ENCODE measurements around the gene KRT6C.
A peak's percentile ranks its signal among the peaks of the same experiment; 100 is the strongest.
"Not testable (repeated sequence)": the region's sequence is repeated elsewhere in the genome, so short reads cannot be mapped to it uniquely, and the experiment has no call there.

KRT6C gene

GRCh38 chr12:52499806-52500560, 26.4 kb upstream of the KRT6C start:
- no peak for DNase-seq

- no peak for DNase-seq
Measured at GRCh38 chr12:52498946-52499345, 25.3 kb upstream of the KRT6C start.

DNA sequence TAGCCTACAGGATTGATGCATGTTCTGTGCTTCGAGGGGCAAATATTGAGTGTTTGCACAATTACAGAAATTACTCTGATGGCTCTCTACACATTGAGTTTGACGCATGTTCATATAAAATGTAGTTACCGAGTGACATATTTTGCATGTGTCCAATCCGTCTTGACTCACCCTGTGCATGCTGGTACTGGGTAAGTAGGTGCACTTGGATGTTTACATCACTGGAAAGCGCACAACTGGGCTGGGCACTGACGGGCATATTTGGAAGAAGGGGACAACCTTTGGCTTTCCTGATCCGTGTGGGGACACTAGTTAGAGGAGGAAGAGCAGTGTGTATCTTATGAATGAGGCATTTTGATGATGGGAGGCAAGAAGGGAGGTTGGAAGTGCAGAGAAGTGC, 24.4 kb upstream of the KRT6C start:
- DNase-seq = no peak

- DNase-seq = peak; percentile 15
Measured at GRCh38 chr12:52496590-52497071, 23.0 kb upstream of the KRT6C start.

DNA sequence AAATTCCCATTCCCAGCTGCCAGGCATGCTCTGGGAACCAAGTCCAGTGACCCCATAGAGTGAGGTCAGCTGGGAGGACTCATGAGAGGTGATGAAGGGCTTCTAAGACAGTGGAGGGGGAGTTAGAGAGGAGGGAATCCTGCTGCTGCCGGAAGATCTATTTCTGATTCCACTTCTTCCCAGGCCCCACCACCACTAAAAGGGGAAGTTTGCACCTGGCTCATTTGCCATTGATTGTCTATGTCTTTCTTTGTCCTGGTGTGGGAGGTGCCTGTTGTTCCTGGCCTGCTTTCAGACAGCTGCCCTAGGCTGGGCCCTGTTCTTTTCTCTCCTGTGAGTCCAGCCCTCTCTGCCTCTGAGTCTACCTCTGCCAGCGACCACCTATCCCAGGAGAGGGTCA, 22.4 kb upstream of the KRT6C start:
- DNase-seq = peak; percentile 64

- peak; percentile 83 for DNase-seq
Measured at GRCh38 chr12:52495389-52495788, 21.8 kb upstream of the KRT6C start.

DNA sequence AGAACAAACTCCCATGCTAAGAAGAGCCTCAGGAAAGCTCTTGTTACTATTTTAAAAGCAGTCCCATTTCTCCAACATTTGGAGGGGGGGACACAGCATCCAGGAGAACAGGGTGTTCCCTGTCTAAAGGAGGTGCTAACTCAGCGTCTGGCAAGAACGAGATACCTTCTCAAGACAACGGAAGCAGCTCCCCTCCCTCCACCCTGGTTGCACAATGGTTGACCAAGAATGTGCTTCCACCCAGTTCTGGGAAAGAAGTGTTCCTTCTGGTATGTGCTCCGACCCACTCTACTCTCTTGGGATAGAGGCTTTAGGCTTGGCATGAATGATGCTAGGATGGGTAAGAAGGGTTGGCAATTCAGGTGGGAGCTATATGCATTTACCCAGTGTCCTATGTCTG, 20.9 kb upstream of the KRT6C start:
- DNase-seq = no peak

DNA sequence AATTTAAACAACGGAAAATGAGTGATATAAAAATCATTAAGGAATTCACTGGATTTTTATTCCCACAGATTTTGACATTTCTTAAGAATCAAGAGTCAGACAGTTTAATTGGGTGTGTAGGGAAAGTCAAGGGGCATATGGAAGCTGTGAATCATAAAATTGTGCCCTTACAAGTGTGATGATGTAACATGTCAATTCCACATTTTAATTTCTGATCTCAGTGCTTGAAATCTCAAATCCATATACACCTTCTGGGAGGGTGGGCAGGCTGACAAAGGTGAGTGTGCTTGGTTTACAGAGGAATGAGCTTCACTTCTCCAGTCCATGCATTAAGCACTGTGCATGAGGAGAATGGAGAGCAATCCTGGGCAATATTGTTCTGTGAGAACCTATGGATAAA, 20.5 kb upstream of the KRT6C start:
- no peak for DNase-seq

DNA sequence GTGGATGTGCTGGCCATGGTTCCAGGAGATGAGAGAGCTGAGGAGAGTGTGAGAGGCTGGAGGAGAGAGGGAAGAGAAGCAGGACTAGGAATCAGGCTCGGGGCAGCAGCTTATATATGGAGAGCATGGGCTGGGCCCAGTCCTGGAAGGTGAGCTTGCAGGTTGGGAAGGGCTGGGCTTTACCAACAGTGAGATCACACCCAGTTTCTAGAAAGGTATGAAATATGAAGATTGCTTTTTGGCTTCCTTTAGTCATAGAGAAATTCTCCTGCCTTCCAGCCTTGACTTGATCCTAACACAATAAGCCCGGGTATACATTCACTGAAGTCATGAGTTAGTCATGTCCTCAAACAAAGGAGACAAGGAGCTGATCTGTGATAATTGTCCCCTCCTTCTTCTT, 19.6 kb upstream of the KRT6C start, which contains the start of gene KRT6A:
TSS of gene KRT6A (minus strand) at position 86 of the 400 bp plus-strand sequence. CDS start at position 17, 69 bp downstream.
- no peak for DNase-seq

DNA sequence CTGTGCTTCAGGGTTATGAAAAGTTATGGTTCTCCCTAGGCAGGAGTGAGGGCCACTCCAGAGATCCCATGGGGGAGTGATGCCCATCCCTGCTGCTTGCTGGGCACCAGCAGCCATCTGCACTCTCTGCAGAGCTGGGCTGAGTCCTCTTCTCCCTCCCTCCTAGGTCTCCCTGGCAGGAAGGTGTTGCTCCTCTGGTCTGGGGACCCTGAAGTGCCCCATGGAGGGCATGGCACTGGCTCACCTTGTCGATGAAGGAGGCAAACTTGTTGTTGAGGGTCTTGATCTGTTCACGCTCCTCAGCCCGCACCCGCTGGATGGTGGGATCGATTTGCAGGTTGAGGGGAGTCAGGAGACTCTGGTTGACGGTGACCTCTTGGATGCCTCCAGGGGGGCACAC, 18.8 kb upstream of the KRT6C start:
- DNase-seq = not testable (repeated sequence)

DNA sequence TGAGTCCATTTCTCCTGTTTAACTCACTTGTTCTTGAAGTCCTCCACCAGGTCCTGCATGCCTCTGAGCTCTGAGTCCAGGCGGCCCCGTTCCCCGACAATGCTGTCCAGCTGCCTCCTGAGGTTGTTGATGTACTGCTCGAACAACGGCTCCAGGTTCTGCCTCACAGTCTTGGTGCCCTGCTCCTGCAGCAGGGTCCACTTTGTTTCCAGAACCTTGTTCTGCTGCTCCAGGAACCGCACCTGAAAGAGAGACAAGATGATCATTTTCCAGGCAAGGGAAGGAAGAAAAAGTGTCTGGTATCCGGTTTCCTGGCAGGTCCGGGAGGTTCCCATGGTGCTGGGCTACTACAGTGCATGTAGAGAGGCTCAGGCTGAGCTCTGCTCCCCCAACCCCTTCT, 17.9 kb upstream of the KRT6C start:
- not testable (repeated sequence) for DNase-seq

GRCh38 chr12:52488736-52489135, 15.1 kb upstream of the KRT6C start:
- no peak for DNase-seq

GRCh38 chr12:52487744-52488443, 14.3 kb upstream of the KRT6C start:
- not testable (repeated sequence) for DNase-seq

GRCh38 chr12:52487211-52487610, 13.6 kb upstream of the KRT6C start:
- no peak for DNase-seq

DNA sequence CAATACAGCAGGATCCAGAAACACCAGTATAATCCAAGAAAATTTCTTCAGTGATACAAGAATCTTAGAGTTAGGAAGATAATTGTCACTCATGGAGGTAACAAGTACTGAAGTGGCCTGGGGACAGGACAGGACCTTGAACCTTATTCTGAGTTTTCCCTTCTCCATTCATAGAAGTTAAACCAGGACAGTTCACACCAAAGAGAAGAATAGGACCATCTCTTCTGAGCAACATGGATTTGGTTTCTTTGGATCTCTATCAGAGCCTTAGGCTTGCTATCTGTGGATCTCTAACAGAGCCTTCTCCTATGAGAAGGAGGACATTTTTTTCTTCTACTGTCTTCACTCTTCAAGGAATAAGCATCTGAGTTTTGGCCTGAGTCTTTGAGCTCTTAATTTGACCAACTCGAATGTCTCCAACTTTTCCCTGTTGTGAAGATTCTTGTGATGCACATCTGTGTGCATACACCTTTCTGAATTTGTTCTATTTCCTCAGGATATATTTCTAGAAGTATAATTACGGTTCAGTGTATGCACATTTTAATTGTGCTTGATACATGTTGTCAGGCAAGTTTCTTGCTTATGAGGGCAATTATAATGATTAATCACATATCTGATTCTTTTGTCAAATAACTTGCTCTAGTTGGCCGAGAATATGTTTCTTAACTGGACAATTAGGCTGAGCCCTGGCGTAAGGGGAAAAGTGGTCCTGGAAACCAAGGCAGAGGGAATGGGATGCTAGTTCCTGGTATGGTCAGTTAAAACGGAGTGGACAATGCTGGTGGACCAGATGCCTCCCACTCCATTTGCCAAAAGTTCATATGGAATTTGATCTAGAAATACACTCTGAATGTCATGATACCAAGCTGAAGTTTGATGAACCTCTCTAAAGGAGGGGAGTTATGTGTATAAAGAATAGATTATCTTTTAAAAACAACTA, 12.8 kb upstream of the KRT6C start:
- DNase-seq = no peak

- no peak for DNase-seq
Measured at GRCh38 chr12:52480073-52480472, 6.5 kb upstream of the KRT6C start.

- DNase-seq = no peak
Measured at GRCh38 chr12:52477651-52478050, 4.0 kb upstream of the KRT6C start.

DNA sequence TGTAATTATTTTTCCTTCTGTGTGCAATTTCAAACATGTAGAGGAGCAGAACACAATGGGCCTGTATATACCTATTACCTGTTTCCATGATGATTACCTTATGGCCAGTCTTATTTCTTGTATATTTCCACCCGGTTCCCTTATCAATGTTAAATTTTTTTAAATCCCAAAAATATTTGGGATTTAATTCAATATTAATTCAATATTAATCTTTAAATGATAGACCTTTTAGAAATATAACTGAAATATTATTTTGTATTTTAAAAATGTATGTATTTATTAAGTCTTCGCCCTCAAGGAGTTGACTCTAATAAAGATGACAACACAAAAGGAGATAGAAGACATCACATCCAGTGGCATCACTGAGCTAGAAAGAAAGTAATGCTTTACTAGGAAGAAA, 607 bp upstream of the KRT6C start:
- no peak for DNase-seq

DNA sequence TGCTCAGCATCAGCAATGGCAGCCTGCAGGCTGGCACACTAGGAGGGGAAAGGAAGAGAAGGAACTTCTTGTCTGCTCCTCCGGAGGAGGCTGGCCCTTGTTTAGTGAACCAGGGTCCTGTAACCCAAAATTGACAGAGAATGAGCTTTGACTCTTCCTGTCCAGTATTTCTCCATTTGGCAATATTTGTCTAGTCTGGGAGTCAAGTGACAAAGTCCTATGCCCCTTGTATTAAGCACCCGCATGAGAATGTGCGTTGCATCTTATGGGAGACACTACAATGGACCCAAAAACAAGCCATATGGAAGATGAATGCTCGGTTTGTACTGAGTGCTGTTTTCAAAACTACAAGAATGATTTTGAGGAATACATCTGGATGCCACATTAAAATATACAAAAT, 3.8 kb downstream of the KRT6C start:
- DNase-seq = no peak

DNA sequence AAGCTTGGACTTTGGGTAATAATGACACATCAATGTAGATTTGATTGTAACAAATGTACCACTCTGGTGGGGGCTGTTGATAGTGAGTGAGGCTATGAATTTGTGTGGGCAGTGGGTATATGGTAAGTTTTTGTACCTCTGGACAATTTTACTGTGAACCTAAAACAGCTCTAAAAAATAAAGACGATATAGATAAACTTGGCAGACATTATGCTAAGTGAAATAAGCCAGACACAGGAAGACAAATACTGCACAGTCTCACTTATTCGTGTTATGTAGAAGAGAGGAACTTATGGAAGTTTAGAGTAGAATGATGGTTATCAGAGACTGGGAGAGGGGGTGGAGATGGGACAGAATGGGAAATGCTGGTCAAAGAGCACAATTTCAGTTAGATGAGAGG, 8.7 kb downstream of the KRT6C start:
- no peak for DNase-seq

GRCh38 chr12:52461693-52462092, 11.9 kb downstream of the KRT6C start:
- DNase-seq = no peak

GRCh38 chr12:52458861-52459260, 14.7 kb downstream of the KRT6C start:
- DNase-seq = no peak

DNA sequence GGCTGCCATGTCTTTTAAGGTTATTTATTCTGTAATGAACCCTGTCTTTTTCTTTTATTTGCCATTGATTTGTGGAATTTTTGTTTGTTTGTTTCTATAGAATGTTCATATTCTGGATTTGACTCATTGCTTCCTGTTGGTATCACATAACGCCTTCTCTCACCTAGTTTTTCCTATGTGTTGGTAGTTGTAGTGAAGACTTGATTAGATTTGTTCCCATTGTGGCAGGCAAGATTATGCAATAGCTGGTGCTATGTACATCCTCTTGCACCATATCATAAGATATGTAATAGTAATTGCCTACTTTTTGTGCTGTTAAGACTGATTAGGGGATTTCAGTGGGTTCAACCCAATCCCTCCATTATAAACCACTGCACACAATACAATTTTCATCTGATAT, 17.8 kb downstream of the KRT6C start:
- no peak for DNase-seq
